UCSD-AML1 (cell line): ENCODE measurements around the gene ANKRD18B.
"Not testable (repeated sequence)": the region's sequence is repeated elsewhere in the genome, so short reads cannot be mapped to it uniquely, and the experiment has no call there.

Experiments
- DNase-seq: peaks from one replicate; lab custom pipeline; 2025; ENCODE audit not compliant: unreplicated experiment; lab: John Stamatoyannopoulos, UW

ANKRD18B gene

DNA sequence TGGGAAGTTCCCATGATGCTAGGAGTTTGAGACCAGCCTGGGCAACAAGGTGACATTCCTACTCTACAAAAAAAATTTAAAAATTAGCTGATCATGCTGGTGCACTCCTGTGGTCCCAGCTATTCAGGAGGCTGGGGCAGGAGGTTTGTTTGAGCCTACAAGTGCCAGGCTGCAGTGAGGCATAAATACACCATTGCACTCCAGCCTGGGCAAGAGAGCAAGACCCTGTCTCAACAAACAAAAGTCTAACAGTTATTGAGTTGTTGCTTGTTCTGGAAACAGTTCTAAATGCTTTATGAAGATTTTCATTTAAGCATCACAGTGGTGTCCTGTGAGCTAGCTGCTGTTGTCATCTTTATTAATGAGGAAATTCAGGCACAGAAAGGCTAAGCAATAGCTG lies 4.0 kb downstream of the ANKRD18B start:
- not testable (repeated sequence) for DNase-seq

DNA sequence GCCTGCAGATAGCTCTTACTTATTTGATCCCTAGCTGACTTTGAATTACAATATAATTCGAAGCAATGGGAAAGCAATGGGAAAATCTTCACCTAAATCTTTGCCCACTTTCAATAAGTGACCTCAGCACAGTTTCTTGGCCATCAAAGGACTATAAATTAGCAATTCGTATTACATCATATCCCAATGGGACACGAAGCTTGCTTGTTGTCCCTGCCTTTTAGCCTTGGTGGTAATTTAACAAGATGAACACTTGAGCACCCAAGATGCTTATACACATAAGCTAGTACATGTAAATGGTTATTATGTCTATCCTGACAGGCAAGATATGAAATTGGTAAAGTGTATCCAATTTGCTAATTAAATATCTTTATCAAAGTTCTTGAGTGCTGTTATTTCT lies 9.9 kb downstream of the ANKRD18B start:
- not testable (repeated sequence) for DNase-seq

DNA sequence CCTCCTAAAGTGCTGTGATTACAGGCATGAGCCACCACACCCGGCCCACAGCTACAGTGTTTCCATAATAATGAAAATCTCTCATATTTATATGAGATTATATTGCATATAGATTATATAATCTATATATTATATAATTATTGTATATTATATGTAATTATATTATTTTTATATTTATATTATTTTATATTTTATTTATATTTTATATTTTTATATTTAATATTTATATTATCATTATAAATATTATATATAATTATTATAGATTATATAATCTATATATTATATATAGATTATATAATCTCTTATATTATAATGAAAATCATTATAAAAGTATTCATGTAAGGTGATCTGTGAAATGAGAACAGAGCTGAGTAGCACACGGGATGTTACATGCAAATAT lies 11.5 kb downstream of the ANKRD18B start:
- DNase-seq: no peak

DNA sequence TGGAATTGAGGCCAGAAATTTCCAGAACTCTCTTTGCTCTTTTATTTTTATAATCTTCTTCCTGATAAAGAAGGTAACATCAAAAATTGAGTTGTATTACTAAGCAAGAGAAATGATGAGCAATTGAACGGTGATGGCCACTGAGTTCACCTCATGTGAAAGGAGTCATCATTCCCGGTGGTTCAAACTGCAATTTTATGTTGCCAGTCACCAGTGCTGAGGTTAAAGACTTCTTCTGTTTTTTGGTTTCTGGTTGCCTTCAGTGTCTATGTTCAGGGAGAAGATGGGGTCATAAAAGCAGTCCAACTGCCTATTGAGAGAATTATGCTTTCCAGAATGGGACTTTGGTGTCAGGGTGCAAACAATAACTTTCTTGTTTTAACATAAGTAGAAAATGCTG lies 19.4 kb downstream of the ANKRD18B start:
- DNase-seq: not testable (repeated sequence)

DNA sequence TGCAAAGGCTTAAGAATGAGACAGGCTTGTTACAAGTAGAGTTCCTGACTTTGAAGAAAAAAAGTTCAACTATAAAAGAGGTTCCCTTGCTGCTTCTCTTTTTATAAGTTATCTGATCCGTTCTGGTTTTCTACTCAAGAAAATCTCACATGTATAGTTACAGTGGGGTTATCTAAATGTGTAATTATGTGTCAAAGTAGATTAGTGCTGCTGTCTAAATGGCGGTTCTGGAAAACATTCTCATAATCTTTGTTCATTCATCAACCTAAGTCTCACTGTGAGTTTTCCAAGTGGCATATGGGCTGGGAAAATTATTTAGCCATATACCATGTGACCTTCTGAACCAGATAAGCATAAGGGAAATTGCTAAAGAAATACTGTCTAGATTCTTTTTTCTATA lies 21.7 kb downstream of the ANKRD18B start:
- not testable (repeated sequence) for DNase-seq

DNA sequence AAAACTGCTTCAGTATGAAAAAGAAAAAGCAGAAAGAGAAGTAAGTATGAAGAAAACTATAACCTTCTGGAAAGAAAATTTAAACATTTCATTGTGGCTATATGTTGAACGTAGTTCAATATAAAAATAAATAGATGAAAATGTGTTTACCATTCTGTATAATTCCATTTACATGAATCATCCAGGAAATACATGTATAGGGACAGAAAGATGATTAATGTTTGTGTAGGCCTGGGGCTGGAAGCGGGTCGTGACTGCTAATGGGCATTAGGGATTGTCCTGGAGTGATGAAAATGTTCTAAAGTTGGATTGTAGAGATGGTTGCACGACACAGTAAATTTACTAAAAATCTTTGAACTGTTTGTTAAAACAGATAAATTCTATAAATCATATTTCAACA lies 24.8 kb downstream of the ANKRD18B start:
- not testable (repeated sequence) for DNase-seq

DNA sequence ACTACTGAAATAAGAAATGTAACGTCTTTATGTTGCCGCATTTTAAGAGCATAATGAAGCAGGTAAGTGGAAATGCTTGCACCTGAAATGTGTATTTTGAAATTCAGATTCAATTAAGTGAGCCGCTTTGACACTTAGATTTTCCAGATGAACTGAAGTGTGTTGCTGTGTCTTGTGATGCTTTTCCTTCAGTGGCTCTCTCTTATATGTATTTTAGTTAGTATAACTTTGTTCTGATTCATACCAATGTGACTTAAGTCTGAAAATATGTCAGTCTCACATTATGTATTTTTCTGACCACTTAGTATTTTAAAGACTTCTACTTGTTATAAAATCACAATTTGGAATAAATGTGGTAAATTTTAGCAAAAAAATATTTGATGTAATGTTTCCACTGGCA lies 25.4 kb downstream of the ANKRD18B start:
- DNase-seq: not testable (repeated sequence)

DNA sequence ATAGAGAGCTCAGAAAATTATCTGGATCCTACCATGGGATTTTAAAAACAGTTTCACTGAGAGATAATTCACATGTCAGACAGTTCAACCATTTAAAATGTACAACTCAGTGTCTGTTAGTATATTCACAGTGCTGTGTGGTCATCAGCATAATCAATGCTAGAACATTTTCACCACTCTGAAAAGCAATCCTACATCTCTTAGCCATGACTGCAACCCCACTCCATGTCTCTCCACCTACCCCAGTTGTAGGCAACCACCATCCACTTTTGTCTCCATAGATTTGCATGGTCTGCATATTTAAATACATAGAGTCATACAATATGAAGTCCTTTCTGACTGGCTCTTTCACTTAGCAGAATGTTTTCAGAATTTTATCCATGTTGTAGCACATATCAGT lies 27.1 kb downstream of the ANKRD18B start:
- not testable (repeated sequence) for DNase-seq

DNA sequence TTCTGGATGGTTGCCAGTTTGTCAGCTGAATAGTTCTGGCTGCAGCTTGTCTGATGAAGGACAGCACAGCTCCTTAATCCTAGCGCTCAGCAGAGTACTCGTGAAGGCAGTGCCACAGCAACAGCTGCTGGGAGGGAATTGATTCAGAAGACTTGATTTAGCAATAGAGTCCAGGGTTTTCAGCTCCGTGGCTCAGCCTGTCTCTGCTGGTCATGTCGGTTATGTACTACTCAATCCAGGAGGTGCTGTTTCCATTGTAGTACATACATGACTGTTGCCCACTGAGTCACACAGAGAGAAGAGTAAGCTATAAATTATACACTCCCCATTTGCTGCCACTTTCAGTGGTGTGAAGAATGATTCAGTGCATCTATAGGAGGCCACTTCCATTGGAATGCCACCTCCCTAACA lies 28.3 kb downstream of the ANKRD18B start:
- not testable (repeated sequence) for DNase-seq

DNA sequence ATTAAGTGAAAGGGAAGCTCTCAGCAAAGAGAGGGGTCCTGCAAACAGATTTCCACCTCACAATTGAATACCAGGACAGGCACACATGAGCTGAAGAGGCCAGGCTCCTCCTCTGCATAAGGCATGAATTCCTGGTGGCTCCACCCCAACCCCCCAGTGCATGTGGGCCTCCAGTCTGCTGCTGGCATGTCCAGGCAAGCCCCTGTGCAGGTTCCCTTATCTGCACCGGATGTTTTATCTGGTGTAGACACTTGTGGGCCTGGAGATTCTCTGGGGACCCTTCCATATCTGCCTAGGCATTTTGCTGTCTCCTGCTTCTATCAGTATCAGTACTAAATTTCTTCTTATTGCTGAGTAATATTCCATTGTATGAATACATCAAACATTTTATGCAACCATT lies 36.2 kb downstream of the ANKRD18B start:
- peak; percentile 39 for DNase-seq

DNA sequence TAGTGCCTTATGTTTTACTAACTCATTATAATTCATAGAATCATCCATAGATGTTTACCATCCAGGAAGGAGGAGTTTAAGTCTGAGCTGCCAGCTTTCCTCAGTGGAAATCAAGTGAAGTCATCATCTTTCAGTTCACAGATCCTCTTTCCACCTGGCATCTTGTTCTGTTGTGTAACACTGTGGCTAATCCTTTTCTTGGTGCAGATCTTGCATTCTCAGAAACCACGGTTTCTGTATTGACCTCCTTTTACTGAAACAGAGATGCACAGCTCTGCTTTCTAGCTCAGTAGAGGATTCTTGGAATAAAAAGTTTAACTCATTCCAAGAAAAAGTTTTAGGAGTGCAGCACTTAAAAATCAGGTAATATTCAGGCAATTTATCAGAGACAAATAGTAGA lies 38.1 kb downstream of the ANKRD18B start:
- DNase-seq: not testable (repeated sequence)

DNA sequence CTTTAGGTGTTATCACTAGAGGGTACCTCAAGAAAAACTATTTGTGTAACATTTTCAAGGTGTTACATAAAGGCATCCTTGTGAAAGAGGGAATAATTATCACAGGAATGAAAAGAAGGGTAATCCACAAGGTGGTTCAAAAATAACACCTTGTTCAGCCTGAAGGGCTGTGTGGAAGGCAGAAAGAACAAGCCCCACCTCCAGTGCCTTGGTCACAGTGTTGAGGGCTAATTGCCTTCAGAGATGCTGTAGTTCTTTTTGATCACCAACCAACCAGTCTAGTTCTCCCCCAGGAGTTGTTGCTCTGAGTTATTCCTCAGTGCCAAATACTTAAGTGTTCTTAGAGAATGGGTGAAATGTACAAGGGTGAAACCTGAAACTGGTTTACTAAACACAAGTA lies 43.7 kb downstream of the ANKRD18B start:
- DNase-seq: not testable (repeated sequence)

DNA sequence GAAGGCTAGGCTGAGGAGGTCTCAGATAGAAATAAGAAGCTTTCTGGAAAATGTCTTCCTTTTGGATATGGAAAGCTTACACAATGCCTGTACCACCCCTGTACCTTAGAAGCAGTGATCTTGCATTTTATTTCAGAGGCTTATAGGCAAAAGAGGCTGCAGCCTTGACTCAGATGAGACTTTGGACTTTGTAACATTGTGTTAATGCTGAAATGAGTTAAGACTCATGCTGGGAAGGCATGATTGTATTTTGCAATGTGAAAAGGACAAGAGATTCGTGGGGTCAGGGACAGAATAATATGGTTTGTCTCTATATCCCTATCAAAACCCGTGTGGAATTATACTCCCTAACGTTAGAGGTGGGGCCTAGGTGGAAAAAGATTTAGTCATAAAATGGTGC lies 53.7 kb downstream of the ANKRD18B start:
- DNase-seq: not testable (repeated sequence)

DNA sequence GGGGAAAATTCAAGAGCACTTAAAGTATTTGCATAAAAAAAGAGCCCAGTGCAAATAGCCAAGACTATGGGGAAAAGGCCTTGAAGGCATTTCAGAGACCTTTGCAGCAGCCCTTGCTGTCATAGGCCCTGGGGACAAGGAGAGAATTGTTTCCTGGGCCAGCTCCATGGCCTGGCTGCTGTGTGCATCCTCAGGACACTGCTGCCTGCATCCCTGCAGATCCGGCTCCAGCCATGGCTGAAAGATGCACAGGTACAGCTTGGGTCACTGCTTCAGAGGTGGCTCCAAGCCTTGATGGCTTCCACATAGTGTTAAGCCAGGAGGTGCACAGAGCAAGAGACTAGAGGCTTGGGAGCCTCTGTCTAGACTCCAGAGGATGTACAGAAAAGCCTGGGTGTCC lies 55.9 kb downstream of the ANKRD18B start:
- DNase-seq: not testable (repeated sequence)

DNA sequence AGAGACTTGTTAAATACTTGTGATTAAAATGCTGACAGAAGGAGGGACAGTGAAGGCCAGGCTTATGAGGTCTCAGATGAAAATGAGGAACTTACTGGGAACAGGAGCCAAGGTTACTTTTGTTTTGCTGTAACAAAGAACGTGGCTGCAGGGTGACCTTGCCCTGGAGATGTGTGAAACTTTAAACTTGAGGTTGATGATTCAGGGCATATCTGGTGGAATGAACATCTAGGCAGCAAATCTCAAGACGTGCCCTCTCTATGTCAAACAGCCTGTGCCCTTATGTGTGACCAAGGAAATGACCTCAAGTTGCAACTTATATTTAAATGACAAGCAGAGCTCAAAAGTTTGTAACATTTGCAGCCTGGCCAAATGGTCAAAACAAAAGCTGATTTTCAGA lies 58.6 kb downstream of the ANKRD18B start:
- DNase-seq: not testable (repeated sequence)

DNA sequence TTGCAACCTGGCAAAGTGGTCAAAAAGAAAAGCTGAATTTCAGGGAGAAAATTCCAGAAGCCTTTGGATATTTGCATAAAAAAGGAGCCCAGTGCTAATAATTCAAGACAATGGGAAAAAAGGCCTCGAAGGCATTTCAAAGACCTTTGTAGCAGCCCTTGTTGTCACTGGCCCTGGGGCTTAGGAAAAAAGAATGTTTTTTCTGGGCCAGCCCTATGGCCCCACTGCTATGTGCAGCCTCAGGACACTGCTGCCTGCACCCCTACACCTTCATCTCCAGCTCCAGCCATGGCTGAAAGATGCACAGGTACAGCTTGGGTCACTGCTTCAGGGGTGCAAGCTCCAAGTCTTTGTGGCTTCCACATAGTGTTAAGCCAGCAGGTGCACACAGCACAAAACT lies 62.1 kb downstream of the ANKRD18B start:
- not testable (repeated sequence) for DNase-seq

DNA sequence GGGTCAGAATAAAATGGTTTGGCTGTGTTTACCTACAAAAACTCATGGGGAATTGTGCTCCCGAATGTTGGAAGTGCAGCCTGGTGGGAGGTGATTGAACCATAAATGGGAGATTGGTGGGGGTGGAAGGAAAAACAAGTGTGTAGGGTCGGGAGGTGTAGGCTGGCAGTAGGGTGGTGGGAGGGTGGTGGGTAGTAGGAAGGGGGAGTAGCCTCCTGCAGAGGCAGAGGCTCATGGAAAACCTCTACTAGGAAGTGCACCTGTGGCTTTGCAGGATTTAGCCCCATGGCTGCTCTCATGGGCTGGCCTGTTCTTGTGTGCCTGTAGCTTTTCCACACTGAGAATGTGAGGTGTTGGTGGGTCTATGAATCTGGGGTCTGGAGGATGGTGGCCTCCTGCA lies 63.7 kb downstream of the ANKRD18B start:
- not testable (repeated sequence) for DNase-seq

DNA sequence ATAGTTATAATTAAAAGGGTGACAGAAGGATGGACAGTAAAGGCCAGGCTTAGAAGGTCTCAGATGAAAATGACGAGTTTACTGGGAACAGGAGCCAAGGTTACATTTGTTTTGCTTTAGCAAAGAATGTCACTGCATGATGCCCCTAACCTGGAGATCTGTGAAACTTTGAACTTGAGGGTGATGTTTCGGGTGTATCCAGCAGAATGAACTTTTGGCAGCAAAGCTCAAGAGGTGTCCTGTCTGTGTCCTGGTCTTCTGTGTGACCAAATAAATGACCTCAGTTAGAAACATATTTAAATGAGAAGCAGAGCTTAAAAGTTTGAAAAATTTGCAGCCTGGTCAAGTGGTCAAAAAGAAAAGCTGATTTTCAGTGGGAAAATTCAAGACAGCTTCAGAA lies 64.8 kb downstream of the ANKRD18B start:
- DNase-seq: not testable (repeated sequence)

DNA sequence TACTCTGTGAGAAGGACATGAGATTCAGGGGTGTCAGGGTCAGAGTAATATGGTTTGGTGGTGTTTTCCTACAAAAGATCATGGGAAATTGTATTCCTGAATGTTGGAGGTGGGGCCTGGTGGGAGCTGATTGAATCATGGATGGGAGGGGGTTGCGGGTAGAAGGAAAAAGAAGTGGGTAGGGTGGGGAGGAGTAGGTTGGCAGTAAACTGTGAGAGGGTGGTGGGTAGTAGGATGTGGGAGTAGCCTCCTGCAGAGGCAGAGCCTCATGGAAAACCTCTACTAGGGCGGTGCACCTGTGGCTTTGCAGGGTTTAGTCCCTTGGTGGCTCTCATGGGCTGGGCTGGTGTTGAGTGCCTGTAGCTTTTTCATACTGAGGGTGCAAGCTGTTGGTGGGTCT lies 66.8 kb downstream of the ANKRD18B start:
- not testable (repeated sequence) for DNase-seq

DNA sequence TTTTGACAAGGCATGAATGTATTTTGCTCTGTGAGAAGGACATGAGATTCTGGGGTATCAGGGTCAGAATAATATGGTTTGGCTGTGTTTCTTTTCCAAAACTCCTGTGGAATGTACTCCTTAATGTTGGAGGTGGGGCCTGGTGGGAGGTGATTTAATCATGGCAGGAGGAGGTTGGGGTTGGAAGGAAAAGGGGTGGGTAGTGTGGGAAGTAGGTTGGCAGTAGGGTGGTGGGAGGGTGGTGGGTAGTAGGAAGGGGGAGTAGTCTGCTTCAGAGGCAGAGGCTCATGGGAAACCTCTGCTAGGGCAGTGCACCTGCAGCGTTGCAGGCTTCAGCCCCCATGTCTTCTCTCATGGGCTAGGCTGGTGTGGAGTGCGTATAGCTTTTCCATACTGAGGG lies 72.9 kb downstream of the ANKRD18B start:
- DNase-seq: not testable (repeated sequence)

DNA sequence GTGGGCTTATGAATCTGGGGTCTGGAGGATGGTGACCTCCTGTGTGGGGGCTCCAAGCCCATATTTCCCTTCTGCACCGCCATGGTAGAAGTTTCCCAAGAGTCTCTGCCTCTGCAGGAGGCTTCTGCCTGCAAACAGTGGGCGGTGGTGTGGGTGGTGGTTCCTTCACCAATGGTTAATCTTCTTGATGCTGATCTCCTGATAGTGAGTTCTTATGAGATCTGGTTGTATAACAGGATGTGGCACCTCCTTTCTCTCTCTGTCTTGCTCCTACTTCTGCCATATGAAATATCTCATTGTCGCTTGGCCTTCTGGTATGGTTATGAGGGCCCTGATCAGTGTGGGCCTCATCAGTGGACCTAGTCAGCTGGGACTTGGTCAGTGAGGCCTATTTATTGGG lies 73.3 kb downstream of the ANKRD18B start:
- DNase-seq: not testable (repeated sequence)

DNA sequence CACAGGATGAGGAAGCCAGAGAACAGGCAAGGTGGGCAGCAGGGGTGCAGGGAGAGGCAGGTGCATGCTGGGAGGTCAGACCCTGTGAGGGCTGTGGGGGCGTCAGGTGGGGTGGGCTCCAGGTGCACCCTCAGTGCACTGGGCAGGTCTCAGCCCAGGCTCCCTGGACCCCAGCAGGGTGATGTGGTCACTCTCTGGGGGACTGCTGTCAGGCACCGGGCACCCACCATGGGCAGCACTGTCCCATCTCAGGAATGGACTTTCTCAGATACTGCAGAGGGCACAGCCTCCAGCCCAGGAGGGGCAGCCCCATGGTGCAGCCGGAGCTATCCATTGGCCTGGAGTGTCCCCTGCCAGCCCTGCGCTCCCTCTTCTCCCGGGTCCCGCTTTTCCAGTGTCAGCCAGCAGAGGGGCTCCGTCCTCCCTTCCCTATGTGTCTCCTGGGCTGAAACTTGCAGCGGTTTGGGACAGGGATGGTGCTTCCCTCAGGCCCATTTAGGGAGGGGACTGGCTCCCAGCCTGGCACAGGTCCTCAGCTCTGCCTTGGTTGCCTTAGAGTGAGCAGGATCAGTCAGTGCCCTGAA lies 74.8 kb downstream of the ANKRD18B start:
- not testable (repeated sequence) for DNase-seq

DNA sequence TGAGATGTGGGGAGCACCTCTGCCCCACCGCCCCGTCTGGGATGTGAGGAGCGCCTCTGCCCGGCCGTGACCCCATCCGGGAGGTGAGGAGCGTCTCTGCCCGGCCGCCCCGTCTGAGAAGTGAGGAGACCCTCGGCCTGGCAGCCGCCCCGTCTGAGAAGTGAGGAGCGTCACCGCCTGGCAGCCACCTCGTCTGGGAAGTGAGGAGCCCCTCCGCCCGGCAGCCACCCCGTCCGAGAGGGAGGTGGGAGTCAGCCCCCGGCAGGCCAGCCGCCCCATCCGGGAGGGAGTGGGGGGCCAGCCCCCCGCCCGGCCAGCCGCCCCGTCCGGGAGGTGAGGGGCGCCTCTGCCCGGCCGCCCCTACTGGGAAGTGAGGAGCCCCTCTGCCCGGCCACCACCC lies 76.9 kb downstream of the ANKRD18B start:
- not testable (repeated sequence) for DNase-seq
